ENCODE data around the gene FGF14. TPM values are rescaled to one million over a fixed set of nuclear protein-coding genes. Genes with fewer than 3 reads are reported as not detected.
A peak's percentile ranks its signal among the peaks of the same experiment; 100 is the strongest.

Gene FGF14
- total and polyA plus RNA-seq, 2 donors from 2014 or later = 0.47 to 3.3 TPM

- peaks cover 0 to 2% (median 0%) of the 10 kb centered on the region in 3 donors for H3K4me1 ChIP-seq (ENCODE audit: control insufficient read depth in 2 of 3, insufficient read depth in 2 of 3, low read depth in 1 of 3, low read length in 3 of 3)
- no peak overlapping the region for H3K9ac ChIP-seq (ENCODE audit: low read length in 3 of 3)
- FAIRE-seq (no peak), DNase-seq (peak; percentile 16 to 71 (median 21))
- H3K36me3 ChIP-seq (ENCODE audit: control insufficient read depth in 2 of 3, insufficient read depth in 3 of 3, low read length in 3 of 3) = no peaks in the 10 kb centered on the region
- intact Hi-C loops (cut with DNase I) = no loop called here
- H3K27ac ChIP-seq (ENCODE audit: low read depth in 2 of 2, low read length in 2 of 2) = no peak overlapping the region
- no peaks in the 10 kb centered on the region for H3K9me3 ChIP-seq (ENCODE audit: control insufficient read depth in 2 of 3, insufficient read depth in 1 of 3, low read length in 3 of 3)
- peak; percentile 4 for TF ChIP-seq CTCF (IDR thresholded peaks at IDR 0.05; ENCODE audit: borderline replicate concordance, extremely low read depth, insufficient read depth)
- H3K27me3 ChIP-seq (ENCODE audit: control insufficient read depth, insufficient read depth, low read length) = peaks cover 15% of the 10 kb centered on the region
- H3K4me3 ChIP-seq (ENCODE audit: low read length in 3 of 3) = peak overlapping the region in 2 of 3 donors; percentile 56 to 69
Observed at GRCh38 chr13:102399791-102400674, 1.8 kb downstream of the FGF14 start.

- no peak for DNase-seq
- no peaks in the 10 kb centered on the region for H3K9me3 ChIP-seq (ENCODE audit: control insufficient read depth in 2 of 3, insufficient read depth in 1 of 3, low read length in 3 of 3)
- intact Hi-C loops (cut with DNase I) = no loop called here
- TF ChIP-seq CTCF (IDR thresholded peaks at IDR 0.05; ENCODE audit: borderline replicate concordance, extremely low read depth, insufficient read depth) = no peak
- H3K4me1 ChIP-seq (ENCODE audit: control insufficient read depth in 2 of 3, insufficient read depth in 2 of 3, low read depth in 1 of 3, low read length in 3 of 3) = peaks cover 0 to 6% (median 5%) of the 10 kb centered on the region in 3 donors
- no peak for FAIRE-seq
- no peak overlapping the region for H3K4me3 ChIP-seq (ENCODE audit: low read length in 3 of 3)
- no peak overlapping the region for H3K27ac ChIP-seq (ENCODE audit: low read depth in 2 of 2, low read length in 2 of 2)
- peaks cover under 1% of the 10 kb centered on the region for H3K27me3 ChIP-seq (ENCODE audit: control insufficient read depth, insufficient read depth, low read length)
- no peaks in the 10 kb centered on the region for H3K36me3 ChIP-seq (ENCODE audit: control insufficient read depth in 2 of 3, insufficient read depth in 3 of 3, low read length in 3 of 3)
- no peak overlapping the region for H3K9ac ChIP-seq (ENCODE audit: low read length in 3 of 3)
Observed at GRCh38 chr13:102395939-102396338, 5.9 kb downstream of the FGF14 start.

DNA sequence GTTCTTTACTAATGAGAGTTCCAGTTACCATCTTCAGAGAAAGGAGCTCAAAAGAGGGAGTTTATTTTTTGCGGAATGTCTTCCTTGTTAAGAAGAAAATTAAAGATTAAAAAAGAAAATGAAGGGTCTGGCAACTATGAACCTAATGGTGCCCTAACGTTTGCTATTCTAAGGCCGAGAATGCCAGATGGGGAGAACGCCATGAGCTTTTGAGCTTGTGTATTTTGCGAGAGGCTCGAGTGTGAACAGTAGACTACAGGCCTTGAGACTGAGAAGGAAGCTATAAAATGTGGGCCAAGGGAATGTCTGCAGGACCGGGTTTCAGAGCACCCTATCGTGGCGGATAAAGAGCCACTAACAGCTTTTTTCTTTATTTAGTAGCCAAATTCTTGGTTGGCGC lies 6.7 kb downstream of the FGF14 start:
- no peak for DNase-seq
- H3K36me3 ChIP-seq (ENCODE audit: control insufficient read depth in 2 of 3, insufficient read depth in 3 of 3, low read length in 3 of 3) = no peaks in the 10 kb centered on the region
- H3K4me3 ChIP-seq (ENCODE audit: low read length in 3 of 3) = peak overlapping the region; percentile 42 to 84 (median 84)
- no peak for FAIRE-seq
- TF ChIP-seq CTCF (IDR thresholded peaks at IDR 0.05; ENCODE audit: borderline replicate concordance, extremely low read depth, insufficient read depth) = no peak
- intact Hi-C loops (cut with DNase I) = no loop called here
- H3K9ac ChIP-seq (ENCODE audit: low read length in 3 of 3) = peak overlapping the region in 1 of 3 donors; percentile 71
- H3K9me3 ChIP-seq (ENCODE audit: control insufficient read depth in 2 of 3, insufficient read depth in 1 of 3, low read length in 3 of 3) = no peaks in the 10 kb centered on the region
- peaks cover 0 to 6% (median 5%) of the 10 kb centered on the region in 3 donors for H3K4me1 ChIP-seq (ENCODE audit: control insufficient read depth in 2 of 3, insufficient read depth in 2 of 3, low read depth in 1 of 3, low read length in 3 of 3)
- no peak overlapping the region for H3K27ac ChIP-seq (ENCODE audit: low read depth in 2 of 2, low read length in 2 of 2)
- no peaks in the 10 kb centered on the region for H3K27me3 ChIP-seq (ENCODE audit: control insufficient read depth, insufficient read depth, low read length)

Measured in kidney (tissue), 14 donors.